Smooth muscle cell (in vitro differentiated cells): ENCODE measurements around the gene ZMYND19. TPM values are rescaled to one million over a fixed set of nuclear protein-coding genes. Genes with fewer than 3 reads are reported as not detected.

ENCODE experiments used
- DNase-seq: peaks from one replicate; lab custom pipeline; 2025; ENCODE audit not compliant: unreplicated experiment; lab: John Stamatoyannopoulos, UW
- H2AFZ ChIP-seq: fragments of 200-600 bp; sonication (generic); 2 replicates; pipeline ENCODE4 v1.6.0; 2016; ENCODE audit warnings: antibody characterized with exemption, low read depth, mild to moderate bottlenecking
- H3F3A ChIP-seq: fragments of 200-600 bp; sonication (generic); 2 replicates; pipeline ENCODE4 v1.6.0; 2017; ENCODE audit warnings: antibody characterized with exemption, low read depth
- H3K27ac ChIP-seq: fragments of 200-600 bp; sonication (generic); 2 replicates; pipeline ENCODE4 v1.5.1; 2016; ENCODE audit warnings: low read depth, mild to moderate bottlenecking
- H3K27me3 ChIP-seq: fragments of 200-600 bp; sonication (generic); 2 replicates; pipeline ENCODE4 v1.6.1; 2016; ENCODE audit warnings: low read depth, mild to moderate bottlenecking
- H3K36me3 ChIP-seq: fragments of 200-600 bp; sonication (generic); 2 replicates; pipeline ENCODE4 v1.5.1; 2016; ENCODE audit warnings: low read depth
- H3K4me1 ChIP-seq: fragments of 200-600 bp; sonication (generic); 2 replicates; pipeline ENCODE4 v1.5.1; 2016; ENCODE audit warnings: low read depth
- H3K4me2 ChIP-seq: fragments of 200-600 bp; sonication (generic); 2 replicates; pipeline ENCODE4 v1.6.0; 2016; ENCODE audit warnings: mild to moderate bottlenecking
- H3K4me3 ChIP-seq: fragments of 200-600 bp; sonication (generic); 2 replicates; pipeline ENCODE4 v1.5.1; 2016; ENCODE audit warnings: mild to moderate bottlenecking
- H3K79me2 ChIP-seq: fragments of 200-600 bp; sonication (generic); 2 replicates; pipeline ENCODE4 v1.6.0; 2016; ENCODE audit warnings: low read depth, mild to moderate bottlenecking
- H3K9ac ChIP-seq: fragments of 200-600 bp; sonication (generic); 2 replicates; pipeline ENCODE4 v1.6.0; 2016; ENCODE audit warnings: low read depth
- H3K9me3 ChIP-seq: fragments of 200-600 bp; sonication (generic); replicated peaks from 2 replicates; pipeline ENCODE4 v1.5.1; 2016; ENCODE audit warnings: low read depth
- H4K20me1 ChIP-seq: fragments of 200-600 bp; sonication (generic); 2 replicates; pipeline ENCODE4 v1.6.0; 2016; ENCODE audit warnings: low read depth
- WGBS: methylation state at CpG from one replicate; pipeline ENCODE4 v1.1.7; 2016; ENCODE audit warnings: low lambda C conversion rate; 5-methylcytosine and 5-hydroxymethylcytosine counted together
- polyA plus RNA-seq: library from polyadenylated mRNA; unstranded; fragments of >200 nt; fragmentation: Nextera tagmentation; extraction: Ambion mirVana; gene quantifications from 2 replicates; pipeline ENCODE4 v1.2.1, GENCODE V29; 2016
- total RNA-seq: library from RNA; depleted of rRNA; stranded (reverse); fragments of >200 nt; gene quantifications from 2 replicates; pipeline ENCODE4 v1.2.3, GENCODE V29; 2014
- TF ChIP-seq, protein P1 (sequence below): fragments of 200-600 bp; sonication (generic); IDR thresholded peaks from 2 replicates; pipeline ENCODE4 v1.5.1; 2017; ENCODE audit warnings: borderline replicate concordance, mild to moderate bottlenecking, antibody characterized with exemption; ENCODE audit not compliant: insufficient read depth, poor library complexity, severe bottlenecking

The ZMYND19 gene
- total and polyA plus RNA-seq, 2 experiments from 2014 or later = 16.6 to 37.8 TPM

DNA sequence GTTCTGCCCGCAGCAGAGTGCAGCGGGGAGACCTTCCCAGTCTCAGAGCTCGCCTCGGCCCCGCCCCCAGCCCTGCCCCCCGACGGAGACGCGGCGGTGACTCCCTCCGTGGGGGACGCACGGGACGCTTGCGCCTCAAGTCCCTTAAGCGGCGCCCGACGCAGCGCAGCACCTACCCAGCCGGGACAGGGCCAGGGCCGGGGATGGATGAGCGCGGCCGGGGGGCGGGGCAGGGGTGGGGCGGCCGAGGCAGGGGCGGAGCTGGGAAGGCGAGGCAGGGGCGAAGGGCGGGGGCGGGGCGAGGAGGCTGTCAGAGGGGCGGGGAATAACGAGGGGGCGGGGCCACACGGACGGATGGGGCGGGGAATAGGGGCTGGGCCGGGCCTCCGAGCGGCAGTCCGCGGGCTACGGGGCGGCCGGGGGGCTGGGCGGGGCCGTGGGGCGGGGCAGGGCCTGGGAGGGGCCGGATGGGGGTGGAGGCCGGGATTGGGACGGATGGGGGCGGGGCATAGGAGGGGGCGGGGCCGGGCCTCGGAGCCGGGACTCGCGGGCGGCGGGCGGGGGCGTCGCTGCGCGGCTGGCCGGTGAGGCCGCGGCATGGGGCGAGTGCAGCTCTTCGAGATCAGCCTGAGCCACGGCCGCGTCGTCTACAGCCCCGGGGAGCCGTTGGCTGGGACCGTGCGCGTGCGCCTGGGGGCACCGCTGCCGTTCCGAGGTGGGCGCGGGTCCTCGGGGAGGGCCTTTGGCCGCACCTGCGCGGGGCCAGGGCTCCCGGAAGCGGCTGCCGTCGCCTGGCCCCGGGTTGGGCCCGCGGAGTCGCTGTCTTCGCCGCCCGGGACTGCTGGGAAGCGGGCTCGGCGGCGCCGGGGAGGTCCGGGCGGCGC lies 15.1 kb upstream of the ZMYND19 start, which contains the start of gene ARRDC1:
TSS of gene ARRDC1 (plus strand) at position 566 of the 884 bp plus-strand sequence. CDS start at position 598, 32 bp downstream.
- Histone ChIP-seq H3F3A (no peaks in the 10 kb centered on the region), H3K4me2 (peak within 1 kb of the TSS; percentile 99), H2AFZ (peak within 1 kb of the TSS; percentile 90), H3K36me3 (no peaks in the 10 kb centered on the region), H4K20me1 (peaks cover 14% of the 10 kb centered on the region), H3K79me2 (peaks cover 14% of the 10 kb centered on the region), H3K9me3 (no peaks in the 10 kb centered on the region), H3K9ac (no peak within 1 kb of the TSS), H3K27me3 (no peaks in the 10 kb centered on the region), H3K27ac (no peak within 1 kb of the TSS), H3K4me3 (peak within 1 kb of the TSS; percentile 70), H3K4me1 (peaks cover 10% of the 10 kb centered on the region)
- TF ChIP-seq, protein P1, sequence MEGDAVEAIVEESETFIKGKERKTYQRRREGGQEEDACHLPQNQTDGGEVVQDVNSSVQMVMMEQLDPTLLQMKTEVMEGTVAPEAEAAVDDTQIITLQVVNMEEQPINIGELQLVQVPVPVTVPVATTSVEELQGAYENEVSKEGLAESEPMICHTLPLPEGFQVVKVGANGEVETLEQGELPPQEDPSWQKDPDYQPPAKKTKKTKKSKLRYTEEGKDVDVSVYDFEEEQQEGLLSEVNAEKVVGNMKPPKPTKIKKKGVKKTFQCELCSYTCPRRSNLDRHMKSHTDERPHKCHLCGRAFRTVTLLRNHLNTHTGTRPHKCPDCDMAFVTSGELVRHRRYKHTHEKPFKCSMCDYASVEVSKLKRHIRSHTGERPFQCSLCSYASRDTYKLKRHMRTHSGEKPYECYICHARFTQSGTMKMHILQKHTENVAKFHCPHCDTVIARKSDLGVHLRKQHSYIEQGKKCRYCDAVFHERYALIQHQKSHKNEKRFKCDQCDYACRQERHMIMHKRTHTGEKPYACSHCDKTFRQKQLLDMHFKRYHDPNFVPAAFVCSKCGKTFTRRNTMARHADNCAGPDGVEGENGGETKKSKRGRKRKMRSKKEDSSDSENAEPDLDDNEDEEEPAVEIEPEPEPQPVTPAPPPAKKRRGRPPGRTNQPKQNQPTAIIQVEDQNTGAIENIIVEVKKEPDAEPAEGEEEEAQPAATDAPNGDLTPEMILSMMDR = no peak
- peak; percentile 93 for DNase-seq
- under 1% methylated on average over 34 of the region's 111 CpGs for WGBS

DNA sequence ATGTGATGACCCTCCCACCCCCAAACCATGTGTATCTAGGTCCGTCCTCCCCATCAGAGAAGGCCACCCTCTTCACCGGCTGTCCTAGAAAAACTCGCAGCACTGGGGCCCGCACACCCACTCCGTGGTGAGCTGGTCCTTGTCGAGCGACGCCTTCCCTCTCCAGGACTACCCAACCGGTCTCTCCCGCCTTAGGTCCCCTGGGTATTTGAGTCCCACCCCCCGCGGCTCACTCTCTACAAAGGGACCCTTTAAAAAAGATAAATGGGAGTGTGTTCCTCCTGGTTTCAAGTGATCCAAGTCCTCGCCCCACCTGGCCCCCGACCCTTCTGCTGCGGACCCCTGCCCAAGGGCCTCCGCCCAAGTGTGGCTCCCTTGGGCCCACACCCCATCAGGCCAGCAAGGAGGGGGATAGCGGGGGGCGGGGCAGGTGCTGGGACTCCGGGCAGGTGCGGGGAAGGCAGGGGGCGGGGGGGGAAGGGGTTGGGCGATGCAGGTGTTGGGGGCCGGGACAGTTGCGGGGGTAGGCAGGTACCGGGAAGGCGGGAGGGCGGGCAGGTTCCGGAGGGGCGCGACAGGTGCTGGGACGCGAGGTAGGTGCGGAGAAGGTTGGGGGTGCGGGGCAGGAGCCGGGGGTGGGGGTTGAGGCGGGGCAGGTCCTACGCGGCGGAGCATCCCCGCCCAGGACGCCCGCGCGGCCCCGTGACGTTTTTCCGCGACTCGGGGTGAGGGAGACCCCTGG lies 14.2 kb upstream of the ZMYND19 start:
- H2AFZ ChIP-seq = no peak overlapping the region
- peak overlapping the region; percentile 89 for H3K4me2 ChIP-seq
- DNase-seq = no peak

DNA sequence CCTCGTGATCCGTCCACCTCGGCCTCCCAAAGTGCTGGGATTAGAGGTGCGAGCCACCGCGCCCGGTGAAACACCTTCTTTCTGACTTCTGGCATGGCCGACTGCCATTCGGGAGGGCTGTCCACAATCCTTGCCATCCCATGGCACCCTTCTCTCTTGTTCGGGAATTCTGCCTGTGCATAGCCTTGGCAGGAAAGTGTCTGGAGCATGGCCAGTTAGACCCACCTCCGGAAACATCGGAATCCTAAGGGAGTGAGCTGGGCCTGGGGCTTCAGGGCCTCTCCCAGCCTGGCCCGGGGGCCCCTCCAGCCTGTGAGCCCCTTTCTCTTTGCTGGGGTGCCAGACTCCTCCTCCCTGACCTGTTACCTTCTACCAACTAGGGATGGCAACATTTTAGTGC lies 13.6 kb upstream of the ZMYND19 start:
- no peaks in the 10 kb centered on the region for H3K27me3 ChIP-seq
- peaks cover 14% of the 10 kb centered on the region for H4K20me1 ChIP-seq
- H3K36me3 ChIP-seq = no peaks in the 10 kb centered on the region
- H3K4me2 ChIP-seq = no peak overlapping the region
- TF ChIP-seq, protein P1 = no peak
- H3K9ac ChIP-seq = no peak overlapping the region
- H3K9me3 ChIP-seq = no peaks in the 10 kb centered on the region
- no peaks in the 10 kb centered on the region for H3F3A ChIP-seq
- peaks cover 10% of the 10 kb centered on the region for H3K4me1 ChIP-seq
- no peak overlapping the region for H2AFZ ChIP-seq
- WGBS = 97% methylated on average over 13 of the region's 13 CpGs
- DNase-seq = no peak
- peaks cover 3% of the 10 kb centered on the region for H3K79me2 ChIP-seq
- no peak overlapping the region for H3K27ac ChIP-seq
- no peak overlapping the region for H3K4me3 ChIP-seq

More for the DNA sequence above, 14.2 kb upstream of the ZMYND19 start:
- Histone ChIP-seq H3K27me3 (no peaks in the 10 kb centered on the region), H3K9ac (no peak overlapping the region), H3F3A (no peaks in the 10 kb centered on the region), H3K36me3 (no peaks in the 10 kb centered on the region), H3K27ac (no peak overlapping the region), H4K20me1 (peaks cover 14% of the 10 kb centered on the region), H3K4me3 (peak overlapping the region; percentile 60), H3K9me3 (no peaks in the 10 kb centered on the region), H3K79me2 (peaks cover 9% of the 10 kb centered on the region), H3K4me1 (peaks cover 10% of the 10 kb centered on the region)
- TF ChIP-seq, protein P1 = no peak
- 48% methylated on average over 15 of the region's 49 CpGs for WGBS
